Right ventricle myocardium inferior (tissue), 1 donor: ENCODE results near the gene ACD. TPM values are rescaled to one million over a fixed set of nuclear protein-coding genes. Genes with fewer than 3 reads are reported as not detected.
A peak's percentile ranks its signal among the peaks of the same experiment; 100 is the strongest.

Experiments used
- ATAC-seq: fragments of 200-7000 bp; cut with Tn5 transposase; one replicate; pipeline ENCODE4 v1.9.1; 2020; ENCODE audit warnings: mild to moderate bottlenecking, moderate library complexity
- DNase-seq: peaks from one replicate; pipeline ENCODE4 v3.0.0; 2021; ENCODE audit errors: missing footprints
- intact Hi-C: fragments of 100-400 bp; cut with DNase I; formaldehyde crosslinking; loops from one replicate; pipeline ENCODE4 v1.11.0; 2022
- total RNA-seq: library from RNA; stranded (reverse); fragmentation: NEBNext Ultra II Directional; extraction: Animal tissue kit (Norgen Biotek cat#: 25700); gene quantifications from one replicate; pipeline ENCODE4 v1.2.1, GENCODE V29; 2021
- donor health status: DM: no; HTN: yes; CAD: no; lungs with severe emphysema.

Gene ACD
- total RNA-seq, 1 donor from 2014 or later, result 9.7 TPM

DNA sequence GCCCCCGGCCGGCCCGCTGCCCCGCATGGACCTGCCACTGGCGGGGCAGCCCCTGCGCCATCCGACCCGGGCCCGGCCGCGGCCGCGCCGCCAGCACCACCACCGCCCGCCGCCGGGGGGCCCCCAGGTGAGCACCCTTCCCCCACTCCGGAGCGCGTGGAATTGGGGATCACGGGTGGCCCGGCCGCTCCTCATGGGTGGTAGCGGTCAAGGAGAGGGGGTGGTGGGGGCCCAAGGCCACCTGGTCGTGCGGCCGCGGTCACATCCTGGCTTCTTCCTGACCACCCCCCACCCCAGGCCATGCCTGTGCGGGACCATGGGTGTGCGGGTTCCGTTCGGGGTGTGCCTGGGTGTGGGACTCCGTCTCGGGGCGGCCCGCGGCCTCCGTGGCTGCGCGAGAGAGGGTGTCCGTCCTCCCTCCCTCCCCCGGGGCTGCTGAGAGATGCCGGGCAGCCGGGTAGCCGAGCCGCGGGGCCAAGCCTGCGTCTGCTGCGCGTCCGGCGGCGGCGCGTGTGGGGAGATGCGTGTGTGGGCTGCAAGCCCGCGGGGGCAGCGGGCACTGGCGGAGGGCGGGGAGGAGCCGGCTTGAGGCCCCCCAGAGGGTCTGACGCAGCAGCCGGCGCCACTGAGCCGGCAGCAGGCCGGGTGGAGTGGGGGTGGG lies 6.8 kb downstream of the ACD start:
- ATAC-seq (no peak), DNase-seq (peak; percentile 27)
- intact Hi-C loops, result no loop called here

- ATAC-seq (no peak), DNase-seq (peak; percentile 25)
- intact Hi-C loops, result no loop called here
These were observed 7.4 kb downstream of the ACD start for GRCh38 chr16:67652578-67653127.

DNA sequence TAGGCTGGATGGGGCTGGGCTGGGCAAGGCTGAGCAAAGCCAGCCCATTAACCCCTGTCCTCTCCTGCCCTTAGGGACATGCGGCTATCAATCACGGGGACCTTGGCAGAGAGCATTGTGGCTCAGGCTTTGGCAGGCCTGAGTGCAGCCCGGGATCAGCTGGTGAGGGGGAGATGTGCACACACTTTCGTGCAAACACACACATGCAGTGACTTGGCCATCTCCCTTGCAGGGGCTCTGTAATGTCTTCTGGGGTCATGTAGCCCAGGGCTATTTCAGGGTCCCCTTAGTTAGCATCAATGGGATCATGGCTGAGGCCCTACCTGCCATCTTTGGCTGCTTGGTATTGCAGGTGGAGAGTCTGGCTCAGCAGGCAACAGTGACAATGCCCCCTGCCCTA lies 8.2 kb downstream of the ACD start:
- no peak for DNase-seq
- intact Hi-C loops, result no loop called here
- no peak for ATAC-seq

DNA sequence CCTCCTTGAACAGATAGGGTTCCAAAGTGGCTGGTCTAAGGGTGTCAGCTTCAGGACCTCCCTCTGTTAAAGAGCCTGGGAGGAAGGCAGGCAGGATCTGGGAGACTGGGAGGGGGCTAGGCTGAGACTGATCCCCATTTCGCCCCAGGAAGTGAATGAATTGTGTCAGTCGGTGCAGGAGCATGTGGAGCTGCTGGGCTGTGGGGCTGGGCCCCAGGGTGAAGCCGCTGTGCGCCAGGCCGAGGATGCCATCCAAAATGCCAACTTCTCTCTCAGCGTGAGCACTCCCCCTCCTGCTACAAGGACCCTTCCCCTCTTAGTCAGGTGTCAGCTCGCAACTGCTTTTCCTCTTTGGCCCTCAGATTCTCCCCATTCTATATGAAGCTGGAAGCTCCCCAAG lies 9.0 kb downstream of the ACD start:
- DNase-seq (no peak), ATAC-seq (no peak)
- intact Hi-C loops, result no loop called here

DNA sequence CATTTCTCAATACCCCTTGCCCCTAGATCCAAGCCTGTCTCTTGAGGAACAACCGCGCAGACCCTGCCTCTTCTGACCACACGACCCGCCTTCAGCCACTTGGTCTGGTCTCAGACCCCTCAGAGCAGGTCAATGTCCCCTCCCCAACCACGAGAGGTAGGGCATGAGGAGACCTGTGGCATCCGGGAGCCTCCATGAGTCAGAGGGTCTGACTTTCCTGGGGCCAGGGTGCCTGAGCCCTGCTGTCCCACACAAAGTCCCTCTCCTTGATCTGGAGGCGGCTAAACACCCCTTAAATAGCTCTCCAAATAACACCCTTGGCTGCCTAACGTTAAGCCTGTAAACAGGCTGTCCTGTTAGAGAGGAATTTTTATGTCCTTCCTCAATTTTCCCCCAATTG lies 10.0 kb downstream of the ACD start:
- DNase-seq, result no peak
- intact Hi-C loops, result no loop called here
- ATAC-seq, result no peak

GRCh38 chr16:67649494-67649931 lies 10.5 kb downstream of the ACD start:
- ATAC-seq, result no peak
- no peak for DNase-seq
- intact Hi-C loops, result no loop called here

DNA sequence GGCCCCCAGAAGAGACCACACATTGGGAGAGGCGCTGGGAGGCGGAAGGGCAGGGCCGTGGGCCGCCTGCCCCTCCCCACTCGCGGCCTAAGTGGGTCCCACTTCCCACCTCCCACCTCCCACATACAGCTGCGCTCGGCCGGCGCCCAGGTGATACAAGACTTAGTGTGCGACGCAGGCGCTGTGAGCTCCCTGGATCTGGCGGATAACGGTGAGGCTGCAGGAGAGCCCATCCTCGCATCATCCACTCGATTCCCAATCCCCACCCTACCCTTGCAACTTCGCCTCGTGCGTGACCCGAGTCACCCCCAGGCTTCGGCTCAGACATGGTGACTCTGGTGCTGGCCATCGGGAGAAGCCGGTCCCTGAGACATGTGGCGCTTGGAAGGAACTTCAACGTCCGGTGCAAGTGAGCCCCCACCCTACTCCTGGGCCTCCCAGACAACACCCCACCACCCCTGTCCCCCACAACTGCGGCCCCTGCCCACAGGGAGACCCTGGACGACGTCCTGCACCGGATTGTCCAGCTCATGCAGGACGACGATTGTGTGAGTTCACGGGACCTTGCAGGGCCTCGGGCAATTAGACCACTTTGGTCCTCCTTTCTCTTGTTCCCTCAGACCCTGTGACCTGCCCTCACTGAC lies 11.2 kb downstream of the ACD start:
- DNase-seq (no peak), ATAC-seq (no peak)
- intact Hi-C loops, result no loop called here

DNA sequence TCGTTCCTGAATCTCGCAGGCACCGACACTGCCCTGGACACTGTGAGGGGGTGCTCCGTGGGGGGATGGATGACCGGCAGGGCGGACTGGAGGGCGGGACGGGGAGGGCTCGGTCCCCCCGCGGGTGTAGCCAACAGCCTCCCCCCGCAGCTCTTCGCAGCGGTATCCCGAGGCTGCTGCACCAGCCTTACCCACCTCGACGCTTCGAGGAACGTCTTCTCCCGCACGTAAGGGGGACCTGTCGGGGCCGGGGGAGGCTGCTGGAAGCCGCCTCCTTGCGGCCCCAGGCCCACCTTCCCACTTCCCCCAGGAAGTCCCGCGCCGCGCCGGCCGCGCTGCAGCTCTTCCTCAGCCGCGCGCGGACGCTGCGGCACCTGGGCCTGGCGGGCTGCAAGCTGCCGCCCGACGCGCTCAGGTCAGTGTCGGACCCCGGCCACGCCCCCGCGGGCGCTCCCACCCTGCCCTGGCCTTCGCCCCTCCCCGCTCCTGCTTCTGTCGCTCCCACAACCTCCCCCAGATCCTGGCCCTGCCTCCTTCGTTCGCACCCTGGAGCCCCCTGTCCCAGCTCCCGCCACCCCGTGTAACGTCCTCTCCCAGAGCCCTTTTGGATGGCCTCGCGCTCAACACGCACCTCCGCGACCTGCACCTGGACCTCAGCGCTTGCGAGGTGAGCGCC lies 11.8 kb downstream of the ACD start:
- no peak for ATAC-seq
- intact Hi-C loops, result no loop called here
- DNase-seq, result no peak

GRCh38 chr16:67647681-67648080 lies 12.4 kb downstream of the ACD start:
- DNase-seq, result no peak

GRCh38 chr16:67647111-67647651 lies 12.9 kb downstream of the ACD start:
- ATAC-seq (no peak), DNase-seq (no peak)
- intact Hi-C loops, result no loop called here

More at GRCh38 chr16:67647681-67648080, 12.4 kb downstream of the ACD start:
- ATAC-seq, result no peak
- intact Hi-C loops, result no loop called here

- intact Hi-C loops, result no loop called here
- ATAC-seq (no peak), DNase-seq (peak; percentile 46)
These were observed 14.5 kb downstream of the ACD start for GRCh38 chr16:67645397-67646121.

GRCh38 chr16:67644038-67644437 lies 16.0 kb downstream of the ACD start:
- intact Hi-C loops, result loop anchor here (1.0 kb wide), 1 partner anchor 123 kb away; no protein-coding TSS in a partner anchor

DNA sequence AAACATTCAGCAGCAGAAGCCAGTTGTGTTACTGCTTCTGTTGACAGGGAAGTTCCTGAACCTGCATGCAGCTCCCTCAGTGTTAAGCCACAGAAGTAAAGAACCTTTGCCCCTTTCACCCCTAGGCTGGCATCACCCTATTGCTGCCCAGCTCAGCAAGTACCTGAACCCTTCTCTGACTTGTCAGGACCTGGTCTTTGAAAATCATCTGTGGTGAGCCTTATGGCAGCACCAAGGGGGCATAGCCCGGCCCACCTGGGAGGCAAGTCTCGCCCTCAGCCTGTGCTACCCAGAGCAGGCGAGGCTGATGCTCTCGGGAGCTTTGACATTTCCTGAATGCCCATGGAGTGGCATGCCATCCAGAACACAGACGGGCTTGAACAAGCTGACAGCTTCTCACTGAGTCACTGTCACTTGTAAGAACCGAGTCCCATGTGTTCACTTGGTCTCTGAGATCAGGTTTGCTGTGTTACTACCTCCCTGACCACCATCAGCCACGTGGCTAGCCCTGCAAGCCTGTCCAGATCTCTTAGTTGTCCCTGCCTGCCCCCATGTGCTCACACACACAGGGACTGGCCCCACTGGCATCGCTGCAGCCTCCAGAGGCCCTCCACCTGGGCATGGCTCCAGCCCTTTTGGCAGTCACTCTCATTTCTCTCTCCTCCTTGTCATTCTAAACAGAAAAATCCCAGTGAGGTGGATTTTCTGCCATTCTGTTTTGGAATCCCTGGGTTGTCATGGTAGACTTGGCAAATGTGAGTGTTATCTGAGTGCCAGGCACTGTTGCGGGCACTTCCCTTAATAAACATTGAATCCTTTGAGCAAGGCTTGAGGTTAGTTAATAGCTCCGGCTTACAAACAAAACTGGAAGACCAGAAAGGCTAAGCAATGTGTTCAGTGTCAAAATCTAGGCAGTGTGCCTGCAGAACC lies 18.0 kb downstream of the ACD start:
- intact Hi-C loops, result loop anchor here (2.0 kb wide), 1 partner anchor 79 kb away; the partner anchor contains the start of gene CTCF
- DNase-seq (peak; percentile 82), ATAC-seq (peak; percentile 91)

More at GRCh38 chr16:67644038-67644437, 16.0 kb downstream of the ACD start:
- no peak for DNase-seq
- ATAC-seq, result no peak

DNA sequence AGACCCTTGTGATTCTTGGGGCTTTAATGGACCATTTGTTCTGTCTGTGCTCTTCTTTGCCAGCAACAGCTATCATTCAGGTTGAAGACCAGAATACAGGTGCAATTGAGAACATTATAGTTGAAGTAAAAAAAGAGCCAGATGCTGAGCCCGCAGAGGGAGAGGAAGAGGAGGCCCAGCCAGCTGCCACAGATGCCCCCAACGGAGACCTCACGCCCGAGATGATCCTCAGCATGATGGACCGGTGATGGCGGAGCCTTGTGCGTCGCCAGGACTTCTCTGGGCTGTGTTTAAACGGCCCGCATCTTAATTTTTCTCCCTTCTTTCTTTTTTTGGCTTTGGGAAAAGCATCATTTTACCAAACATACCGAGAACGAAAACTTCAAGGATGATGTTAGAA lies 22.4 kb downstream of the ACD start:
- no peak for ATAC-seq
- intact Hi-C loops, result no loop called here
- DNase-seq, result no peak

- ATAC-seq (no peak), DNase-seq (no peak)
- intact Hi-C loops, result no loop called here
These were observed 23.3 kb downstream of the ACD start for GRCh38 chr16:67636713-67637112.

DNA sequence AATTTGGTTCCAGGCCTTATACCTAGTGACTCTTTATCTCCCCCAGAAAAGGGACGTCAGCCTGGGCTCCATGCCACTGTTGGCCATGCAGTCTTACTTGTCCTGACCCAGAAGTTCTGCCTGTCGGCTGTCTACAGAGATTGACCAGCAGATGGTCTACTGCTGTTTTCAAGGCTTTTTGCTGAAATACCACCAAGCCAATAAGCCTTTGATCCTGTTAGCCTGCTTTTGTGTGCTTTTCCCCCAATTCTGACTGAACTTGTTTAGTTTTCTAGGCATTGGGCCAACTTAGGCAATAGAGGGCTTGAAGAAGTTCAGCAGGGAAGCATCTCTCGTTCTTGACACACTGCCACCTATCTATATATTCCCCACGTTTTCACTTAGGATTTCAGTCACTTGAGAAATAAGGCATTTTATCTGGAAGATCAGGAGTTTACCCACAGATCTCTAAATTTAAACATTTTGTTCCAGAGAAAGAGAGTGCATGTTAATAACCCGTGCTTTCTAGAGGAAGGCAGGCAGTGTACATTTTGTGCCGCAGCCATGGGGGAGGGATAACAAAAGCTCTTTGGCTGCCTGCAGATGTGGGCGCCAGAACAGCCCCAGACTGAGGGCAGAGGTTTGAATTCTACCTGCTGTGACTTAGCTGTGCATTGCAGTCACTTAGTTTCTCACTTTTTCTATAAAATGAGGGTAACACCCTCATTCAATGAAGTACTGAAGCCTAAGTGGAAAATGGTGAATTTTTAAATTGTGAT lies 27.5 kb downstream of the ACD start:
- peak; percentile 79 for ATAC-seq
- DNase-seq, result no peak
- intact Hi-C loops, result no loop called here

DNA sequence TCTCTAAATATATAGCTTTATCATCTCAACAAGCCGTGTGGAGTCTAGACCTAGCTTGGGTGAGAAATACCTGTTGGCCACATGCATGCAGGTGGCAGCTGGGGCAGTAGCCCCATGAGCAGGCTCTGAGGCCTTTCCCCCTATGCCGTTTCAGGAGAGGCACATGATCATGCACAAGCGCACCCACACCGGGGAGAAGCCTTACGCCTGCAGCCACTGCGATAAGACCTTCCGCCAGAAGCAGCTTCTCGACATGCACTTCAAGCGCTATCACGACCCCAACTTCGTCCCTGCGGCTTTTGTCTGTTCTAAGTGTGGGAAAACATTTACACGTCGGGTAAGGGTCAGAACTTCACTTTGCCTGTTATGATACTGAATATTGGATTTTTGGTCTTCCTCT lies 31.8 kb downstream of the ACD start:
- intact Hi-C loops, result no loop called here
- ATAC-seq, result no peak
- no peak for DNase-seq
